NCI-H82 (cell line): ENCODE measurements around the gene CAMK2D.

Source experiments
- DNase-seq: peaks from one replicate; lab custom pipeline; 2025; lab: John Stamatoyannopoulos, UW

CAMK2D gene

GRCh38 chr4:113637823-113638561 is 123.5 kb downstream of the CAMK2D start:
- DNase-seq: no peak

- DNase-seq: no peak
Measured at GRCh38 chr4:113637363-113637762, 124.2 kb downstream of the CAMK2D start.

- DNase-seq: no peak
Measured at GRCh38 chr4:113636877-113637276, 124.7 kb downstream of the CAMK2D start.

GRCh38 chr4:113636438-113636818 is 125.1 kb downstream of the CAMK2D start:
- no peak for DNase-seq

- DNase-seq: no peak
Measured at GRCh38 chr4:113635739-113636437, 125.7 kb downstream of the CAMK2D start.

GRCh38 chr4:113634081-113634969 is 127.2 kb downstream of the CAMK2D start:
- DNase-seq: no peak

GRCh38 chr4:113633467-113633866 is 128.1 kb downstream of the CAMK2D start:
- DNase-seq: peak; percentile 32

- DNase-seq: no peak
Measured at GRCh38 chr4:113628711-113629110, 132.8 kb downstream of the CAMK2D start.

- DNase-seq: no peak
Measured at GRCh38 chr4:113627321-113627720, 134.2 kb downstream of the CAMK2D start.

GRCh38 chr4:113625902-113626301 is 135.6 kb downstream of the CAMK2D start:
- no peak for DNase-seq

GRCh38 chr4:113623274-113623894 is 138.2 kb downstream of the CAMK2D start:
- no peak for DNase-seq

- DNase-seq: peak; percentile 2
Measured at GRCh38 chr4:113621633-113622032, 139.9 kb downstream of the CAMK2D start.

- DNase-seq: no peak
Measured at GRCh38 chr4:113620032-113620431, 141.5 kb downstream of the CAMK2D start.

GRCh38 chr4:113619526-113619925 is 142.0 kb downstream of the CAMK2D start:
- DNase-seq: no peak

- DNase-seq: peak; percentile 11
Measured at GRCh38 chr4:113618205-113618604, 143.3 kb downstream of the CAMK2D start.

- DNase-seq: no peak
Measured at GRCh38 chr4:113617195-113617594, 144.3 kb downstream of the CAMK2D start.

GRCh38 chr4:113616443-113616842 is 145.1 kb downstream of the CAMK2D start:
- peak; percentile 34 for DNase-seq

GRCh38 chr4:113614414-113614813 is 147.1 kb downstream of the CAMK2D start:
- DNase-seq: no peak

GRCh38 chr4:113613503-113613902 is 148.0 kb downstream of the CAMK2D start:
- no peak for DNase-seq

- no peak for DNase-seq
Measured at GRCh38 chr4:113610537-113610936, 151.0 kb downstream of the CAMK2D start.

- no peak for DNase-seq
Measured at GRCh38 chr4:113607998-113608397, 153.5 kb downstream of the CAMK2D start.

GRCh38 chr4:113607147-113607720 is 154.3 kb downstream of the CAMK2D start:
- DNase-seq: no peak
